Motor neuron (in vitro differentiated cells): ENCODE data around the gene CTTNBP2. TPM values are rescaled to one million over a fixed set of nuclear protein-coding genes. Genes with fewer than 3 reads are reported as not detected.

Experiments
- ATAC-seq, 8 experiments: fragments of 200-7000 bp; cut with Tn5 transposase; replicated peaks in 6 of 8; 2 replicates each; pipeline ENCODE4 v1.8.0; 2021; ENCODE audit warnings: mild to moderate bottlenecking in 8 of 8, moderate library complexity in 8 of 8
- H3K27ac ChIP-seq, 2 donors: fragments of 250-450 bp; sonication (Bioruptor Pico); 2 replicates each; pipeline ENCODE4 v1.9.0; 2021; ENCODE audit warnings: antibody characterized with exemption in 2 of 2, mild to moderate bottlenecking in 2 of 2, moderate library complexity in 1 of 2
- H3K4me1 ChIP-seq, 2 donors: fragments of 250-450 bp; sonication (Bioruptor Pico); replicated peaks in 1 of 2; 2 replicates each; pipeline ENCODE4 v1.6.1; 2021; ENCODE audit warnings: antibody characterized with exemption in 2 of 2, mild to moderate bottlenecking in 2 of 2, moderate library complexity in 1 of 2
- H3K4me3 ChIP-seq, 5 donors: fragments of 250-450 bp; sonication (Bioruptor Pico); 2 replicates each; pipeline ENCODE4 v1.9.0; 2021; ENCODE audit warnings: antibody characterized with exemption in 5 of 5, mild to moderate bottlenecking in 5 of 5, moderate library complexity in 4 of 5
- WGBS, 10 experiments: fragments of 450-650 bp; shearing (Covaris generic); methylation state at CpG; one replicate each; pipeline ENCODE4 v1.0.0; 2022; 5-methylcytosine and 5-hydroxymethylcytosine counted together
- in situ Hi-C, 9 experiments: fragments of 400-800 bp; cut with MboI; loops; one replicate each; pipeline ENCODE4 v1.15.0; 2021; ENCODE audit warnings: low sequenced_read_pairs in 9 of 9, low pct_unique_long_range_greater_than_20kb in 2 of 9; ENCODE audit not compliant: unreplicated experiment in 9 of 9
- total RNA-seq, 8 experiments: library from RNA; unstranded; fragments of 300-600 nt; gene quantifications; 2 replicates each; pipeline versions ENCODE4 v1.2.3 to v1.2.4, GENCODE V29; 2022

Gene CTTNBP2
- total RNA-seq: 10 to 100 TPM in 4 of 8 experiments, 1 to 10 TPM in 1, under 1 TPM in 2, not detected in 1; 0.10 to 13.7 (median 12.6) TPM

DNA sequence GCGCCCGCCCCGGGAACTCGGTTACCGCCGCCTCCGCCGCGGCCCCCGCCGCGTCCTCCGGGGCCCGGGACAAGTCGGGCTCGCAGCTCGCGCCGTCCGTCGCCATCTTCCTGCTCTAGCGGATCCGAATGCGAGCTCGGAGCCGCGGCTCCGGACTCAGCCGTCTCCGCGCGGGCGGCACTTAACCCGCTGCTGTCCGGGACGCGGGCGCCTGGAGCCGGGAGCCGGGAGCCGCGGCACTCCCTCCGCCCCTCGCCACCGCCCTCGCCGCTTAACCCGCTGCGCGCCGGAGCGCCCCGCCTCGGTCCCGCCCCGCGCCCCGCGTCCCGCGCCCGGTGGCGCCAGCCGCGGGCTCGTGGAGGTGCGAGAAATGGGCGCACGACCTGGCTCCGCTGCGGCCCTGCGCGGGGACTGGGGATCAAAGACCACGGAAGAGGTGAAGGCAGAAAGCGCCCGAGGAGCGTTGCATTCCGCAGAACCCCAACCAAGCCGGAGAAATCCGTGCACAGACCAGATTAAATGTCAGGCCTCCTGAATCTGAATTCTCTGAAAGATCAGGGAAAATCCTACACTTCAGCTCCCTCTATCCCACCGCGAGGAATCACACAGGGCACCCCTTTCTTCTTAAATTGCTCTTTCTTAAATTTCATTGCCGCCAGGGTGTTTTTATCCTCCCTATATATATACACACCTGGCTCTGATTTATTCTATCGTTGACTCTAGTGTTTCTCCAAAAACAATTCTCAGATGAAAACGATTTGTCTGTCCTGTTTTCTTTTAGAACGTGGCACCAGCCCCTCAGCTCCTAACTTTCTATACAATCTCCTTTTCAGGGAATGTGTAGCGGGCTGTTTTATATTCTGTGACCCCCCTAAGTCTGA is at the start of gene CTTNBP2:
Gene CTTNBP2, minus strand, starts transcription at position 132 of the 881 bp plus-strand sequence. Its CDS starts 26 bp downstream, at position 106.
- Histone ChIP-seq H3K27ac (peak within 1 kb of the TSS; percentile 74 to 78), H3K4me3 (peak within 1 kb of the TSS; percentile 79 to 98 (median 88)), H3K4me1 (peaks cover 0 to 15% of the 10 kb centered on the region in 2 donors)
- peak; percentile 76 to 92 (median 80) for ATAC-seq
- 0 to 35% (median 20%) methylated on average over 1 to 5 of the region's 87 CpGs; no CpG with 5 or more reads in 3 of the 10 experiments for WGBS, 10 experiments
- in situ Hi-C loops: no loop called here

- in situ Hi-C loops: no loop called here
- 7 to 100% (median 85%) methylated on average over 1 to 2 of the region's 2 CpGs for WGBS, 10 experiments
- Histone ChIP-seq H3K4me1 (no peaks in the 10 kb centered on the region), H3K27ac (no peak overlapping the region), H3K4me3 (no peak overlapping the region)
- ATAC-seq: no peak
Observed at GRCh38 chr7:117916309-117916708, 43.1 kb upstream of the CTTNBP2 start.

- in situ Hi-C loops: no loop called here
- peaks cover 0 to 1% of the 10 kb centered on the region in 2 donors for H3K4me1 ChIP-seq
- no peak overlapping the region for H3K4me3 ChIP-seq
- ATAC-seq: no peak
- WGBS, 10 experiments: 8 to 90% (median 64%) methylated on average over 2 of the region's 2 CpGs; no CpG with 5 or more reads in 1 of the 10 experiments
- H3K27ac ChIP-seq: no peak overlapping the region
Observed at GRCh38 chr7:117912421-117912820, 39.2 kb upstream of the CTTNBP2 start.

DNA sequence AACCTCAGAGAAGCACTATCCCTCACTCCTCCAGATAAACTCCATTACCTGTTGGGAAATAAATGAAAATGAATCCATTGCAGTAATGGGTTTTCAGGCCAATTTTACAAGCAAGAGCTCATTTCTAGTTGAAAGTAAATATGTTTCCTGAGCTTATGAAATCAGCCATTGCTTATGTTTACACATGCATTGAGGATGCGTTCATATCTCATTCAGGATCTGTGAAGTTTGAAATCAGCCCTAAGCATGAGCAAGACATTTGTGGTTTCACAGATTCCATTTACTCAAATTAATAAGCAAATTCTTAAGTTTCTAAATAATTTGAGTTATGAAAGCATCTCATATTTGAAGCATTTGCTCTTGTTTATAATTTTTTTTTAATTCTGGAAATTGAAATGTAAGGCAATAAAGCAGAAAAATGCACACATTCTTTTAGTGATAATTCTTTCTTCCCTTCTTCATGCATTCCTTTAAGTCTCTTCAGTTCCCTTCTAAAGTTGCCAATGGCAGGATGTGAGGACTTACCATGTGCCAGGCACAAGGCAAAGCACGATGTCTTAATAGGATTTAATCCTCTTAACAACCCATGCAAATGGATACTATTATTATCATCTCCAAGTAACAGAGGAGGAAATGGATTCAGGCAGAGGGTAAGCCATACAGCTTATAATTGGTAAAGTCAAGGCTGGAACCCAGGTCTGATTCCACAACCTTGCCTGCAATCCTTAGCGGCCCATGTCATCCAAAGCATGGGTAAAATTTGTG is 35.0 kb upstream of the CTTNBP2 start:
- WGBS, 10 experiments: 0 to 100% (median 62%) methylated on average over 1 to 3 of the region's 3 CpGs
- H3K4me1 ChIP-seq: peaks cover 0 to 8% of the 10 kb centered on the region in 2 donors
- no peak overlapping the region for H3K4me3 ChIP-seq
- ATAC-seq: no peak
- in situ Hi-C loops: no loop called here
- H3K27ac ChIP-seq: no peak overlapping the region

DNA sequence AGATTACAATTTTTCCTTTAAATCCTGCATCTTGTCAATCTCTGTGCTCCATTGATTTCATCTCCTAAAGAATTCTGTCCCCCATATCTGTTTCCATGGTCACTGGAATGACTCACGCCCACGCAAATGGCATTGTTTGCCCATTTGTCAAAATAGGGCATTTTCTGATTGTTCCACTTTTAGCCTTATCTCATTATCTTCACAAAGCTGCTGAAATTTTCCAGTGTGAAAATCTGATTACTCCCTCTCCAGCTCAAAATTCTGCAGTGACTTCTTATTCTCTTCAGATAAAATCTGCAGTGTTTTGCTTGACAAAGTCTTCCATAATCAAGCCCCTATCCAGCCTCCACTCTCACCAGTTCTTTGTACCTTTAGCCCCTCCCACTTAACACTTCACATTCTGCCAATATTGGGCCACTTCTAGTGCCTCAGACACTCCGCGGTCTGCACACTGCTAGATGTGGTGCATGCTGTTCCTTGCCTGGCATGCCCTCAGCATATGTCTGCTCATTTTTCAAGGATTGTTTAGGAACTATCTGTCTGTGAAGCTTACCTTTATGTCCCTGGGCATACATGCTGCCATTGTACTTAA is 33.9 kb upstream of the CTTNBP2 start:
- in situ Hi-C loops: no loop called here
- H3K4me3 ChIP-seq: no peak overlapping the region
- peak in 4 of 8 experiments; percentile 58 to 74 (median 62) for ATAC-seq
- peaks cover 0 to 8% of the 10 kb centered on the region in 2 donors for H3K4me1 ChIP-seq
- 7 to 73% (median 40%) methylated on average over 2 to 4 of the region's 4 CpGs; no CpG with 5 or more reads in 2 of the 10 experiments for WGBS, 10 experiments
- H3K27ac ChIP-seq: no peak overlapping the region

DNA sequence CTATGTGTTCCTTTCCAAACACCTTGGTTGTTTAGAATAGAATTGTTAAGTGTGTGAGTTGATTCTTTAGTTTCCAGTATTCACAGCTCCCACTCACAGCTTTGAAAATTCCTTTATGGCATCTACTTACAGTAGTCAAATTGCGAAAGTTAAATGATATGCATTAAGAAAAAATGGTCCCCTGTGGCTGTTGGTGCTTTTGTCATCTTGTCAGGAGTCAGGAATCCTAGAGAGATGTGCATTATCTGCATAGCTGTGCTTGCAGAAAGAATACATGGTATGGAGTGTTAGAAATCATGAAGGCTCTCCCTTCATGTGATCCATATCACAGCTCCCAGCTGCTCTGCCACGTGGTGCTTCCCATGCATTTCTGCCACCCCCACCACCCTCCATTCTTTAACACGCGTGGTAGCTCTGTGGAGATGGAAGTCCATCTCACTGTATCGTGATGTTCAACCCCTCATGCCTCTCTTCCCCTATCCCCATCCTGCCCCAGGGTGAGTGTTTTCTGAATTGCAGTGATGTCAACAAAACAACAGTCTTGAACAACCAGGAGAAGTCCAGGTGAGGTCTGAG is 29.2 kb upstream of the CTTNBP2 start:
- H3K27ac ChIP-seq: no peak overlapping the region
- no peak overlapping the region for H3K4me3 ChIP-seq
- in situ Hi-C loops: no loop called here
- WGBS, 10 experiments: 0 to 100% (median 66%) methylated on average over 1 to 2 of the region's 5 CpGs; no CpG with 5 or more reads in 4 of the 10 experiments
- no peak for ATAC-seq
- peaks cover 0 to 6% of the 10 kb centered on the region in 2 donors for H3K4me1 ChIP-seq

DNA sequence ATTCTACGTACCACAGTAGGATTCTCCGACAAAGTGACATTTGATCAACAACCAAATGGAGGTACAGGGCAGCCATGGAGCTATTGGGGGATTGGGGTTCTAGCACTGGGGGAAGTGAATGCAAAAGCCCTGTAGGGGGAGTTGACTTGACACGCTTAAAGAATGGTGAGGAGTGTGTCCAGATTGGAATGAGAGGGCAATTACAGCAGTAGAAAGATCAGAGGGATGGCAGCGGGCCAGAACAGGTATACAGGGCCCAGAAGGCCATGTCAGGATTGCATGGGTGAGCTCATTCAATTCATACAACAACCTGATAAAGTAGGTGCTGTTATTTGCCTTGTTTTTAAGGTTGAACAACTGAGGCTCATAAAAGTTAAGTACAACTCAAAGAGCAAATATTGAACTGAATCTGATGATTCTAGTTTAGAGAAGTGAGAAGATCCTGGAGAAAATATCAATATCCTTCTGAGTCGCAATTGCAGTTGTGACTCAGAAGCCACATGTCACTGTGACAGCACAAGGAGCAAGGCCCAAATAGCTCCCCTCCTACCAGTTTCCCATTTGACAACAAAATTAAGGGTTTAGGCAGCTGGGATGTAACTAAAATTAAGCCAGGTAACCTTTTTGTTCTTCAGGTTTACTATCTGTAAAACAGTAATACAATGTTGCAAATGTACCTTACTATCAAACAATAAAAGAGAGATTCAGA is 28.0 kb upstream of the CTTNBP2 start:
- Histone ChIP-seq H3K4me1 (no peaks in the 10 kb centered on the region), H3K27ac (no peak overlapping the region), H3K4me3 (no peak overlapping the region)
- WGBS, 10 experiments: 8 to 100% (median 90%) methylated on average over 1 to 5 of the region's 5 CpGs; no CpG with 5 or more reads in 2 of the 10 experiments
- ATAC-seq: no peak
- in situ Hi-C loops: no loop called here

GRCh38 chr7:117896339-117896738 is 23.1 kb upstream of the CTTNBP2 start:
- no peaks in the 10 kb centered on the region for H3K4me1 ChIP-seq
- H3K4me3 ChIP-seq: no peak overlapping the region
- in situ Hi-C loops: no loop called here
- no peak for ATAC-seq
- H3K27ac ChIP-seq: no peak overlapping the region

DNA sequence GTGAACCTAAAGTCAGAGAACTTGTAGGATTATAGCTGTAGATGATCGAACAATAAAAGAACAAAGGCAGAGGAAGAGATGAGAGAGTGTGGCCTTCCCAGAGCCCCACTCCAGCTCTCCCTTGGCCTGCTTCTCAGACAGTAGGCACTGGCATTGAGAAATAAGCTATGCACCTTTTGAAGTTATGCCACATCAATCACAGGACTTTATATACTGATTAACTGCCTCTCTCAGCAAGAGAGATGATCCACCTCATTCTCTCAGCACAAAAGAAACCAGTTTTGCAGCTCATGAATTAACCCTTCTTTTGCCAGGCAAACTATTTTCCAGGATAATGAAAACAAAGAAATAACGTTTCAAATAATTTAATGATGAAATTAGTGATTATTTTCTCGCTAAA is 22.0 kb upstream of the CTTNBP2 start:
- no peak overlapping the region for H3K27ac ChIP-seq
- WGBS, 10 experiments: 0 to 100% (median 55%) methylated on average over 1 to 3 of the region's 3 CpGs; no CpG with 5 or more reads in 1 of the 10 experiments
- ATAC-seq: no peak
- in situ Hi-C loops: no loop called here
- no peak overlapping the region for H3K4me3 ChIP-seq
- H3K4me1 ChIP-seq: no peaks in the 10 kb centered on the region

DNA sequence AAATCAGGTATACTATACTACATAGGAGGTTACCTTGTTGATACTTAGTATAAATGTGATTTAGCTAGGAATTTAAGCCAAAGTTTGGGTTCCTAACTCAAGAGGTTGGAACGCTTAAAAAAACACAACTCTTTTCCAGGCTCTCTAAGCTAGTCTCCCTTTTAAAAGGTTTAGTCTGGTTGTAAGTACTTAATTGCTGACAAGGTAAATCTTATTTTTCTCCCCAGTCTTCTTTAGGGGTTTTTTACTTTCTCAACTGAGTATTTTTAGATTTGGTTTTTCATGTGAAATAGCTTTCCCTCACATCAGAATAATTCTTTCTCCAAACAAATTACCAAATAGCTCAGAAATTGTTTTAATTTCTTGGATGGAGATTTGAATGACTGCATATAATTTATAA is 20.8 kb upstream of the CTTNBP2 start:
- Histone ChIP-seq H3K4me1 (no peaks in the 10 kb centered on the region), H3K4me3 (no peak overlapping the region), H3K27ac (no peak overlapping the region)
- 0 to 100% (median 51%) methylated on average over 1 of the region's 1 CpG; no CpG with 5 or more reads in 4 of the 10 experiments for WGBS, 10 experiments
- ATAC-seq: no peak
- in situ Hi-C loops: no loop called here

DNA sequence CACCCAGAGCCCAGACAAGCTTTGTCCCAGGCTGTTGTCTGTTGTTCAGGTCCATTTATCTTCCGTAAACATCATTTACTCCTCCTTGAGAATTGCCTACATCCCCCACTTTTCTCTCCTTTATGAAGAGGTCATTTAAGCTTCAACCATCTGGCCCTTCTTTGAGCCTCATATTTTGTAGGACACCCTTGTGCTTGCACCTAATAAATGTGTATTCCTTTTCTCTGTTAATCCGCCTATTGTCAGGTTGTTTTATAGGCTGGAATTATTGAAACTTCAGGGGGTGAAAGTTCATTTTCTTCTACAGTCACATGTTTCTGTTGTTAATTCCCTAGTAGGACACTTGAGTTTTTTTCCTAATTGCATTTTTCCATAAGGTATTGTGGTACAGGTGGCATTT is 19.6 kb upstream of the CTTNBP2 start:
- Histone ChIP-seq H3K4me3 (no peak overlapping the region), H3K27ac (no peak overlapping the region), H3K4me1 (no peaks in the 10 kb centered on the region)
- in situ Hi-C loops: no loop called here
- no peak for ATAC-seq
- 0 to 95% (median 79%) methylated on average over 1 to 2 of the region's 2 CpGs; no CpG with 5 or more reads in 2 of the 10 experiments for WGBS, 10 experiments

DNA sequence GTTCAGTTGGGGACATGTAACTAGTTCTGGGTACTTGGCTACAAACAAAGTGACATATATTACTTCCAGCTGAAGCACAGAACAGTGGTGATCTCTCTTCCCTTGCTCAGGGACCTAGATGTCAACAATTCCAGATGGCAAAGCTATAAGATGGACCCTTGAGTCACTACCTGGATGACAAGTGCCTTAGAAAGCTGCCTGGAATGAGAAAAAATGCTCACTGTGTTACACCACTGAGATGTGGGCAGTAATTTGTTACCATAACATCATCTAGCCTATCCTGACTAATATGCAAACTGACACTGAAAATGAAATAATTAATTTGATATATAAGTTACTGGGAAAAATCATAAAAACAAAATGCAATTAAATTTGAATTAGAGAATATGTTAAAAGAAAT is 16.4 kb upstream of the CTTNBP2 start:
- Histone ChIP-seq H3K4me1 (no peaks in the 10 kb centered on the region), H3K4me3 (no peak overlapping the region), H3K27ac (no peak overlapping the region)
- in situ Hi-C loops: no loop called here
- ATAC-seq: no peak
